ENCODE results near the gene EPC2. TPM values are rescaled to one million over a fixed set of nuclear protein-coding genes. Genes with fewer than 3 reads are reported as not detected.

The EPC2 gene
- 10.4 to 12.6 TPM (median 11.7 TPM) in 5 replicates for total RNA-seq (2022; extraction: Qiagen RNA extraction; ENCODE audit: low read depth)

GRCh38 chr2:148643998-148644882 is at the start of gene EPC2:
Gene EPC2 (plus strand): TSS chr2:148644751. CDS start chr2:148645018, 267 bp downstream.

Other genes starting within 250 kb of the EPC2 start
- 0.29 to 0.60 TPM (median 0.36 TPM) in 5 replicates for gene KIF5C, start 230.5 kb downstream of the EPC2 start, total RNA-seq (2022; extraction: Qiagen RNA extraction; ENCODE audit: low read depth)